Activated naive CD4-positive, alpha-beta T cell treated with anti-CD3 and anti-CD28 coated beads, Interleukin-2, amount 50 U/mL, for 16 hours (primary cell): ENCODE measurements around the gene PGLYRP3.
A peak's percentile ranks its signal among the peaks of the same experiment; 100 is the strongest.

Experiments
- DNase-seq: peaks from one replicate; pipeline ENCODE4 v3.0.0-alpha.2; 2020

Gene PGLYRP3

GRCh38 chr1:153310526-153310925 is 2.2 kb downstream of the PGLYRP3 start:
- DNase-seq = no peak

GRCh38 chr1:153309441-153309840 is 3.3 kb downstream of the PGLYRP3 start:
- DNase-seq = no peak

GRCh38 chr1:153308540-153308939 is 4.2 kb downstream of the PGLYRP3 start:
- DNase-seq = no peak

DNA sequence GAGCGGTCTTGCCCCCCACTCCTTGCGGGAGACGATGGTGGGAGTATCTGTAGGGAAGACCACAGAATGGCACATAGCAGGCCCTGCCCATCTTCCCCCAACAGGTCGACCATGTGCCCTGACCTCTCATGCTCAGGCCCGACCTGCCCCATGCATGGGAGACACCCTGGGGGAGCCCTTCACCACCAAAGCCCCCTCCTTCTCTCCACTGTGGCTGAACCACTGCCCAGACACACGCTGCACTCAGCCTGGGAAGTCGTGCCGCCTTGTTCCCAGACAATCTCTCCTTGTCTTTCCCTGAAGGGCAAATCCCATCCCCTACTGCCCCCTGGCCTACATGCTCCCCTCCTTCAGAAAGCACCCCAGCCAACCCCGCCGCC is 5.5 kb downstream of the PGLYRP3 start:
- no peak for DNase-seq

DNA sequence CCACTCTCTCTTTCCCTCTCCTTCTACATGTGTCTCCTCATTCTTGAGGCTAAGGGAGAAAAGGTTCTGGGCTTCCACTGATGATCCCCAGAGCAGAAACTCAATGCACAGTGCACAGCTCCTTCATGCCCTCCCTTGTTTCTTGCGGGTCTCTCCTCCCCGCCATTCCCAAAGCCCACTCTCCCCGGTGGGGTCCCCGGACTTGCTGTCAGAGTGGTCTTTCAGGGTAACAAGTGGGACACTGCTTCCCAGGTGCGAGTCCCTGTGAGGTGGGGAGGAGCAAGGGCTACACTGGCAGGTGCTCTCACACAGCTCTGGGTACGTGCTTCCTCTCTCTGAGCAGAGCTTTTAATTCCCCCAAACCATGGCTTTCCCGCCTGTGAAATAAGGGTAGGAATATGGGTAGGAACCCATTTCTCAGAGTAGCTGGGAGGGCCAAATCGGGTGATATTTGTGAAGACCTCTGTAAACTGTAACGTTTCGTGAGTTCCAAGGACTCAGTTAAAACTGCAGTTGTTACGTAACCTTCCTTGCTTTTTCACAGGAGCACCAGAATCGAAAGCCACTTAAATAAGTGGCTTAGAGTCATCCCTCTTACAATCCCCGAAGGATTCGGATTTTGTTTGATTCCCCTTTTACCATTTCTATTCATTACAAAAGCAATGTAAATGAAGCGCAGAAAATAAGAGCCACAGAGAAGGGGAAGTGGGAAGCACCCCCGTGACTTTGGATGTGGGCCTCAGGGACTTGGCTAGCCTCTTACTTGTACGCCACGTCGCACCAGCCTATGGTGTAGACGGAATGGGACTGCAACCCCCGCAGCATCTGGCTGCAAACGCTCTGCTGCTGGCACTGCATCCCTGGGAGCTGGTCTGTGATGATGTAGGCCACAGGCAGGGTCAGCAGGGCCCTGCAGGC is 6.2 kb downstream of the PGLYRP3 start:
- no peak for DNase-seq

- DNase-seq = no peak
These were observed 7.1 kb downstream of the PGLYRP3 start for GRCh38 chr1:153305682-153306081.

DNA sequence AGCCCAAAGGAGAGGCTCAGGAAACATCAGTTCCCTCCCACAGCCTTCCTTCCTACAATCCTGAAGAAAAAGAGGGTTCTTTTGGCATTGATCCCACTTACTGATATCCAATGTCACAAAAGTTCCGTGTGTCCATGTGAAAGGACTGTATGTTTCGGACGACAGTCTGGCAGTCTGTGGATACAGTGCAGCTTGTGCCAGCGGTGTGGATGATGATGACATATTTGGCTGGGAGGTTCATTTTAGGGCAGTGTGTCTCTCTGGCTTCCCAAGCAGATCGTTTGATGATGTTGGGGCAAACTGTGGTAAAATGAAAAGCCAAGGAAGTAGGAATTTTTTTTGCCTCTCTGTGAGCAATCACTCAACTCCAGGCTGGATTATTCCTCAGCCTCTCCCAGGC is 10.4 kb downstream of the PGLYRP3 start:
- DNase-seq = no peak

DNA sequence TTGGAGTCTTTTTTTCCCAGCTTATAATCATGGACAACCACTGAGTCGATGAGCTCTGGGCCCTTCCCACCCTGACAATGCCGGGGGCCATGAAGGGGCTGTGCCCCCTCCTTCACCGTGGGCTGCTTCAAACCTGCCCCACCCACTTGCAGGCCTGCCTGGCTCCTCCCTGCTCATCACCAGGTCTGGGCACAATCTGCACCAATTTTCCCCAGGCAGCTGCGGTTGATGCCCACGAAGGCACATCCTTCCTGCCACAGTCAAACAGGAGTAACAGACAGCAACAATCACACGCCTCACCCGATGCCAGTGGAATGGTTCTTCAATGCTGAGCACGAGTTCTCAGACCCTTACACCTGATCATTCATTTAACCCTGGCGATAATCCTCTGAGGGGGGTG is 18.9 kb downstream of the PGLYRP3 start:
- DNase-seq = no peak

- DNase-seq = no peak
These were observed 19.3 kb downstream of the PGLYRP3 start for GRCh38 chr1:153293480-153293775.

DNA sequence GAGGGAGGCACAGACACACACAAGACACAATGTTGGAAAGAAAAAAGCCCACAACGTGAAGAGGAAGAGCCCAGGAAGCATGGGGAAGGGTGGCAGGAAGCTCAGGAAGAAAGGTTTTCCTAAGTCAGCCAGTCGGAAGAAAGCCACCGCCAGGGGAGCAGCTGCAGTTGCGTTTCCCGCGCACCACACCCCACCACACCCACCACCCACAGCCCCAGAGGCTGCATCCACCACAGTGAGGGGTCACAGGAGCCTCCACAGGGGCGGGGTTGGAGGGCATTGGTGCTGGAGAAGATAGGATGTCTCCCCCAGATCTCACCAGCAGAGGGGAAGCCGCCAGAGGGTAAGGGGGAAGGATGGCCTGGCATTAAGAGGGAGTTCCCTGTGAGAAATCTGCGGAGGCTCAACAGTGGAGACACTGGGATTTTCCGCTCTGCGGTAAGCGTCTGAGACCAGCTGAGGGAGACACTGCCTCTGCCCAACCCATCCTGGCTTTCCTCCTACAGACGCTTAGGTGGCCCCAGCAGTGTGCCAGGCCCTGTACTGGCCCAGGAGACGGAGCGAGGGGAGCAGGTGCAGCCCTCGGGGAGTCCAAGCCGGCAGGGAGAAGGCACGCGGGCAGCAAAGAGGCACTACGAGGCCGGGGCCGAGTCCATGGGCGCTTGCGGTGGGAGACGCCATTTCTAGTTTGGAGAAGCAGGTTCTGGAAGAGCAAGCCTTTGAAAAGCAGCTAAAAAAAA is 19.8 kb downstream of the PGLYRP3 start:
- no peak for DNase-seq

DNA sequence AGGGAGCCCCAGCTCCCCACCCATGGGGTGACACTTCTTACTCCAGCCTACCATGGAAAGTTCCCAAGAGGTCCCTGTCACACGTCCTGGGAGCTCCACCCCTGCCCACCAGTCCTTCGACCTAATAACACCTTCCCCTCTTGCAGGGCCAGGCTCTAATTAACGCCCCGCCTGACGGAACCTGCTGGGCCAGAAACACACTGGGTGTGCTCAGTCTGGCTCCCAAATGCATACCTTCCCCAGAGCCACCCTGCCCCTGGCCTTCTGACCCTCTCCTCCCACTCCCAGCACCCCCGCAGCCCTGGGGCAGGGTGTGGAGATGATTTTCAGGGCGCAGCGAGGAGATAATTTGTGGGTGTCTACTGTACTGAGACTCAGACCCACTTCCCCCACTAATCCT is 20.6 kb downstream of the PGLYRP3 start:
- no peak for DNase-seq

GRCh38 chr1:153291514-153291913 is 21.2 kb downstream of the PGLYRP3 start:
- DNase-seq = no peak

GRCh38 chr1:153288634-153289275 is 24.0 kb downstream of the PGLYRP3 start:
- DNase-seq = no peak

DNA sequence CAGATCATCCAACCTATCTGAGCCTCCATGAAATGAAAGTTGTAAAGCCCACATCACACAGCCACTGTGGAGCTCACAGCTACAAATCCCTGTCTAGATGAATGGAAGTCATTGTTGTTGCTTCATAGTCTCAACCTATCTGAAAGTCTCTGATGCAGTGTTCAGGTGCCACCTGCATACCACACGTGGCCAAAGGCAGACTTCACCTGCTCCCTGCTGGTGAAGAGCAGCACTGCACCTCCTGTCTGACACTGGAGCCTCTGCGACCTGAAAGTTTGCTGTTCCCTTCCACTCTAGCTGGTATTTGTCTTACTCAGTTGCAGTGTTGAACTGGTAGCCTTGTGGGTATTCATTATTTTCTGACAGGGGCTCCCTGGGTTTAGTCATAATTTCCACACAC is 34.9 kb downstream of the PGLYRP3 start:
- peak; percentile 38 for DNase-seq

GRCh38 chr1:153272186-153272585 is 40.6 kb downstream of the PGLYRP3 start:
- no peak for DNase-seq

DNA sequence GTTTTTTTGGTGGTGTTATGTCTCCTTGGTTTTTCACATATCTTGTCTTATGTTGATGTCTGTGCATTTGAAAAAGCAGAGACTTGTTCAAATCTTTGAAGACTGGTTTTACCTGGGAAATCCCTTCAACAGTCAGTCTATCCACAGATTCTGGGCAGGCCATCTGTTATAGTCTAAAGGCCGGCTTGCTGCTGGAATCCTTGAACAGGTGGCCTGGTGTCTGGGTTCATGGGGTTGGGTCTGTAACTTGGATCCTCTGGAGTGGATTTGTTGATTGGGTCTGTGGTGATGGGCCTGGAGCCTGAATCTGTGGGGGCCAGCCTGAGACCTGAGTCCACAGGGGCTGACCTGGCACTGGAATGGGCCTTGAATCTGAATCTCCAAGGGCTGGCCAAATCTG is 41.0 kb downstream of the PGLYRP3 start:
- DNase-seq = no peak

GRCh38 chr1:153265457-153265856 is 47.3 kb downstream of the PGLYRP3 start:
- no peak for DNase-seq

DNA sequence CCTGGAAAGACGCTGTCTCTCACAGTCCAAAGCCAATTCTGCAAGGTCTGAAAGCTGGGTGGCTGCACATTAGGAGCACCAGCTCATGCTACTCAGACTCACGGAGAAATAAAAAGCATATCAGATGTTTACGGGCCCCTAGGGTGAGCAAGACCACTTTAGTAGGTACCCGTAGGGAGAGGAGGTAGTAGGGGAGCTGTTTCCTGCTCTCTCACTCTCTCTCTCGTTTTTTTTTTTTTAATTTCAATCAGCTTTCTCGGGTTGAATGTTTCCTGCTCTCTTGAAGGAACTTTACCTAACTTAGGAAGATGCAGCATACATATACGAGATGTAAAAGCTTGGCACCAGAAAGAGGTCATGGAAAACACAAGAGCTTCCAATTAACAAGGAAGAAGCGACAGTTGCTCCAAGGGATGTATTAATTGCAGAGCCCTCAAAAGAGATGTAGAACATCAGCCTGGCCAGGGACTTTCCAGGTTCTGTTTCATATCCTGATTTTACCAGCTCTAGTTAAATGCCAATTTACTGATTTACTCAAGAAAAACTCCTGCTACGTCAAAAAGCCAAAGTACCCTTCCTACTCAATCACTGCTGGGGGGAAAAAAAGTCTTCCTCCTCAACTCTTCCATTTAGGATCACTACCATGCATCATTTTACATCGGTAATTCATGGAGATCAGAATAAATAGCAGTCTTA is 50.1 kb downstream of the PGLYRP3 start:
- no peak for DNase-seq

GRCh38 chr1:153262070-153262366 is 50.7 kb downstream of the PGLYRP3 start:
- no peak for DNase-seq

DNA sequence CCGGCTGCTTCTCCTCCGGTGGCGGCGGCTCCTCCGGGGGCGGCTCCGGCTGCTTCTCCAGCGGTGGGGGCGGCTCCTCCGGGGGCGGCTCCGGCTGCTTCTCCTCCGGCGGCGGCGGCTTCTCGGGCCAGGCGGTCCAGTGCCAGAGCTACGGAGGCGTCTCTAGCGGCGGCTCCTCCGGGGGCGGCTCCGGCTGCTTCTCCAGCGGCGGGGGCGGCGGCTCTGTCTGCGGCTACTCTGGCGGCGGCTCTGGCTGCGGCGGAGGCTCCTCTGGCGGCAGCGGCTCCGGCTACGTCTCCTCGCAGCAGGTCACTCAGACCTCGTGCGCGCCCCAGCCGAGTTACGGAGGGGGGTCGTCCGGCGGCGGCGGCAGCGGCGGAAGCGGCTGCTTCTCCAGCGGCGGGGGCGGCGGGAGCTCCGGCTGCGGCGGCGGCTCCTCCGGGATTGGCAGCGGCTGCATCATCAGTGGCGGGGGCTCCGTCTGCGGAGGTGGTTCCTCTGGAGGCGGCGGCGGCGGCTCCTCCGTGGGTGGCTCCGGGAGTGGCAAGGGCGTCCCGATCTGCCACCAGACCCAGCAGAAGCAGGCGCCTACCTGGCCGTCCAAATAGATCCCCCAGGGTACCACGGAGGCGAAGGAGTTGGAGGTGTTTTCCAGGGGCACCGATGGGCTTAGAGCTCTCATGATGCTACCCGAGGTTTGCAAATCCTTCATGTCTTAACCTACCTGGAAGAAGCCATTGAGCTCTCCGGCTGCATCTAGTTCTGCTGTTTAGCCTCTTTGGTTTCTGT is 51.3 kb downstream of the PGLYRP3 start:
- peak; percentile 30 for DNase-seq

DNA sequence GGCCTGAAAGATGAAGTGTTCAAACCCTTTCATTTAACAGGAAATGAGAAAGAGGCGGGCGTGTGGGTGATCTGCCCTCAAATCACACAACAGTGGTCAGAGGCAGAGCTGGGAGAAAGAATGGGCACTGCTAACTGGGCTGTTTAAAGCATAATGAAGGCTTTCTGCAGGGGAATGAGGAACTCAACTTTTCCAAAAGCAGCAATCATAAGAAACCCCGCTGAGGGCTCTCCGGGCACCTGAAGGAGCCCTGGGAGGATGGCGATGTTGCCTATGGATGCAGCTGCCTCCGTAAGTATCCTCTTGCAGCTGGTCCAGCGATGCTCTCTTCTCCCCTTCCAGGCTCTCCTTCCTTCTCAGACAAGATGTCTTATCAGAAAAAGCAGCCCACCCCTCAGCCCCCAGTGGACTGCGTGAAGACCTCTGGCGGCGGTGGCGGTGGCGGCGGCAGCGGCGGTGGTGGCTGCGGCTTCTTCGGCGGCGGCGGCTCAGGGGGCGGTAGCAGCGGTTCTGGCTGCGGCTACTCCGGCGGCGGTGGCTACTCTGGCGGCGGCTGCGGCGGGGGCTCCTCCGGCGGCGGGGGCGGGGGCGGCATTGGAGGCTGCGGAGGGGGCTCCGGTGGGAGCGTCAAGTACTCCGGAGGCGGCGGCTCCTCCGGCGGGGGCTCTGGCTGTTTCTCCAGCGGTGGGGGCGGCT is 52.0 kb downstream of the PGLYRP3 start:
- no peak for DNase-seq

DNA sequence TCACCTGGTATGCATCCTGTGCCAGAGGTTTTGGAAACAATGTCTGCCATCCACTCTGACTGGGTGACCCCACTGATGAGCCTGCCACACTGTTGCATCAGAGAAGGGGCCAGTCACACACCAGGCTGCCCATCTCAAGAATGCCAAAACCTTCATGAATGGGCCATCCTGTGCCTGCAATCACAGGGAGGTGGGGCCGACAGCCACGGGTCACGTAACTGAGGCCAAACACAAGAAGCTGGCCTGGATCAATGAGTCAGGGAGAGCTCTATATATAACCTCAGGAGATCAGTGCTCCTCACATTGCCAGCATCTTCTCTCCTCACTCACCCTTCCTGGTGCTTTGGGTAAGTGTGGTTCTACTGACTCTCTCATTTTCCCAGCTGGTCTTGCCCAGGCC is 53.4 kb downstream of the PGLYRP3 start, which contains the start of gene LORICRIN:
Gene LORICRIN, plus strand, starts transcription at position 301 of the 400 bp plus-strand sequence. CDS start 1,263 bp downstream, outside the sequence.
- DNase-seq = no peak
